GM12801 (cell line): Measurements from ENCODE around the gene BIK.

ENCODE experiments used
- TF ChIP-seq, protein P1 (sequence below): IDR thresholded peaks from one replicate; pipeline ENCODE4 v1.5.1; 2011; ENCODE audit warnings: control low read depth; ENCODE audit not compliant: insufficient read length; ENCODE audit errors: extremely low read depth

BIK gene

DNA sequence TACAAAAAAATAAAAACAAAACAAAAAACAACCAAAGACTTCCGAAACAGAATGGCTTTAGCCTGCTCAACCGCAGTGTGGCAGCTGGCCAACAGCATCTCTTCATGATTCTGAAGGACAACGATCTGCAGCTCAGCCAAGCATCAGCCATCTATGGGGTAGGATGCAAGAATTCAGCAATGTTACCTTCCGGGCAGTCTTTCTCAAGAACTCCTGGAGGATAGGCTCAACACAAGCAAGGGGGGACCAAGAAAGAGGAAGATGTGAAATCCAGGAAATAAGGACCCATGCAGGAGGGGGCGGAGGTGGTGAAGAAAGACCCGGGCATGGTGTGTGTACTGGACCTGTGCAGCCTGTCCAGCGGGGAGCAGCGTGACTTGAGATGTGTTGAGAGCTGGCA lies 37.3 kb downstream of the BIK start:
- TF ChIP-seq, protein P1, sequence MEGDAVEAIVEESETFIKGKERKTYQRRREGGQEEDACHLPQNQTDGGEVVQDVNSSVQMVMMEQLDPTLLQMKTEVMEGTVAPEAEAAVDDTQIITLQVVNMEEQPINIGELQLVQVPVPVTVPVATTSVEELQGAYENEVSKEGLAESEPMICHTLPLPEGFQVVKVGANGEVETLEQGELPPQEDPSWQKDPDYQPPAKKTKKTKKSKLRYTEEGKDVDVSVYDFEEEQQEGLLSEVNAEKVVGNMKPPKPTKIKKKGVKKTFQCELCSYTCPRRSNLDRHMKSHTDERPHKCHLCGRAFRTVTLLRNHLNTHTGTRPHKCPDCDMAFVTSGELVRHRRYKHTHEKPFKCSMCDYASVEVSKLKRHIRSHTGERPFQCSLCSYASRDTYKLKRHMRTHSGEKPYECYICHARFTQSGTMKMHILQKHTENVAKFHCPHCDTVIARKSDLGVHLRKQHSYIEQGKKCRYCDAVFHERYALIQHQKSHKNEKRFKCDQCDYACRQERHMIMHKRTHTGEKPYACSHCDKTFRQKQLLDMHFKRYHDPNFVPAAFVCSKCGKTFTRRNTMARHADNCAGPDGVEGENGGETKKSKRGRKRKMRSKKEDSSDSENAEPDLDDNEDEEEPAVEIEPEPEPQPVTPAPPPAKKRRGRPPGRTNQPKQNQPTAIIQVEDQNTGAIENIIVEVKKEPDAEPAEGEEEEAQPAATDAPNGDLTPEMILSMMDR: no peak

DNA sequence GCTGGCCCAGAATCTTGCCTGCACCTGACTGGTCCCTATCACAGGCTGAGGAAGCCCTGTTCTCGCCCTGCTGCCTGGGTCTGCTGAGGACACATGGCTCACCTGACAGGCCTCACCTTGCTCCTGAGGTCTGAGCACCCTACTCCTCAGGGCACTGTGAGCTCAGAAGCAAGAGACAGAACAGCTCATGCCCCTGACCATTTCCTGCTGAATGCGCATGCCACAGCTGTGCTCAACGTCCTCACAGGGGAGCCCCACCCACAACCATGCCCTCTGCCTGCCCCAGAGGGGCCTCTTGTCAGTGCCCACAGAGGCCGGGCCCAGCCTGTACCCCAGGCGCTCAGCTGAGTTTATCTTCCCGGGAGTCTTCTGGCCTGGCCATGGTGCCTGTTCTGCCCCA lies 38.0 kb downstream of the BIK start:
- TF ChIP-seq, protein P1: no peak

DNA sequence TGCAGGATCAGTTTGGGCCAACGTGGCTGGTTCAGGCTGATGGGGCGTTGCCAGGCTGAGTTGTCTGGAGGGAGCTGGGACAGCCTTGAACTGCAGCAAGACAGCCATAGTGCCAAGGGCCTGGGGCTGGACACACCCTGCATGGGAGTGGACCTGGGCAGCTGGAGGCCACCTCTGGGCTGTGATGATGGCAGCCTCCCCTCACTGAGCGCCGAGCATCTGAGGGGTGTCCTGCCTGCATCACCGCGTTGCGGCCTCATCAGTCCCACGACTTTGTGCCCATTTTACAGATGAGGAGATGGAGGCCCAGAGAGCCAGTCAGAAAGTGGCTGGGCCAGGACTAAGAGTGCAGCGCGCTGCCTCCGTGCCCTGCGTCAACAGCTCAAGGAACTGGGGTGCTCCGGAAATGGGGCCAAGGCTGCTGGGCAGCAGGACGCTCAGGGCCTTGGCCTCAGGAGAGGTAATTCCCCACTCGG lies 40.2 kb downstream of the BIK start:
- TF ChIP-seq, protein P1: no peak

DNA sequence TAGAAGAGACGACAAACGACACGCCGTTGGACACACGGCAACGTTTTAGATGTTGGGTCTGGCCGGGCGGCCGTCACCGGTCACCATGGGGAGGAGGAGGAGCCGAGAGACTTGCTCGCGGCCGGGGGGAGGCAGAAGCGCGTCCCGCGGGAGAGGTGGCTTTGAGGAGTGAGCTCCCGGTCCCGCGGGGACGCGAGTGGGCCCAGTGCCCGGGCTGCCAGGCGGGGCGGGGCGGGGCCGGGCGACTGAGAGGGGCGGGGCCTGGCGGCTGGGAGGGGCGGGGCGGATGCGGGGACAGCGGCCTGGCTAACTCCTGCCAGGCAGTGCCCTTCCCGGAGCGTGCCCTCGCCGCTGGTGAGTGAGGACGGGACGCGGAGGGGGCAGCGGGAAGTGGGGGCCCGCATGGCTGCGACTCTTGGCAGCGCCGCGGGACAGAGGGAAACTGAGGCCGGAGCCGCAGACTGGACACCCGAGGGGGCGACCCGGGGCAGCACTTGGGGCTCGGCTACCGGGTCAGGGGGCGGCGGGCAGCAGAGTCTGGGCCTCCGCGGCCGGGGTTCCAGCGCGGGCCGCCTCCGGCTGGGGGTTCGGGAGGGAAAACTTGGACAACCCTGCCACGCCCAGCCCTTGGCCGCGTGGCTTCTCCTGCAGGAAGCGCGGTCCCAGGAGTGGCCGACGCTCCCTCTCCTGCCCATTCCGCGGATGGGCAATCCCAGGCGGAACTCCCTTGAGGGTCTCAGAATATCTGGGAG lies 40.9 kb downstream of the BIK start, which contains the start of gene TSPO:
Gene TSPO, plus strand, starts transcription at position 309 of the 752 bp plus-strand sequence. CDS start 7,680 bp downstream, outside the sequence.
- TF ChIP-seq, protein P1: no peak

DNA sequence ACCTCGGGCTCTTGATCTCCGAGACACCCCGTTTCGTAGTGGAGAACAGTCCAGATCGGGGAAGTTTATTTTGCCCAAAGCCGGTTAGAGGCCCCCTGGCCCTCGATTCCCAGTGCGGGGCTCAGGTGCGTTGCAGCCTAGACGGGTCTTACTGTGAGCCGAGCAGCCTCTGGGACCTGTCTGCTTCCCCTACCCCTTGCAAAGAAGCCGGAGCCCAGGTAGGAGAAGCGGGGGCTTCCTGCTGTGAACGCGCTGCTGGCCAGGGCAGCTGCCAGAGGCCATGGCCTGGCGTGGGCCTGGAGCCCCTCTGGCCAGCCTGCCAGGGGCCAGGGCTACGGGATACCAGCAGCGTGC lies 41.4 kb downstream of the BIK start:
- TF ChIP-seq, protein P1: no peak

DNA sequence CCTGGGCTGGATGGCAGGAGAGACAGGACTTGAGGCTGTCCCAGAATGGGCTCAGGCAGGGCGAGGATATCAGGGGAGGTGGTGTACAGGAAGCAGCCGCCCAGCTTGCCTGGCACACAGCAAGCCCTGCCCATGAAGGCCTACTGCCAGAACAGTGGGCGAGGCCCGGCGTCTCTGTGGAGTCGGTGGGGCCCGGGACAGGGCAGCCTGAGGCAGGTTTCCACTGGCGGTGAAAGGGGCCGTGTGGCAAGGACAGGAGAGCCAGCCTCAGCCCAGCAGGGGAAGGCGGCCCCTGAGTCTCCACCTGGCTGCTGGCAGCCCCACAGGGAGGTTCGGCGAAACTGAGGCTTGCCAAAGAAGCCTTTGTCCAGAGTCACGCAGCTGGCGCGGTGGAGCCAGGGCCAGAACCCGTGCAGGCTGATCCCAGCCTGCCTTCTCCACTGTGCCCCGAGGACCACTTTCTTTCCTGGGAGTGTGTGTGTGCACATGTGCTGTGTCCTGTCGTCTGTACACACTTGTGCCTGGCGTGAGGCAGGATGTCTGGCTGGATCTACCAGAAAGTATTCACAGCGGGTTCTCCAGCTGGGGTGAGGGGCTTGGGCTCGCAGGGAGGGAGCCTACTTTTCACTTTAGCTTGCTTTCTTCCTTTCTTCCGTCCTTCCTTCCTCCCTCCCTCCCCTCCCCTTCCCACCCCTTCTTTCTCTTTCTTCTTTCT lies 42.0 kb downstream of the BIK start:
- TF ChIP-seq, protein P1: no peak

DNA sequence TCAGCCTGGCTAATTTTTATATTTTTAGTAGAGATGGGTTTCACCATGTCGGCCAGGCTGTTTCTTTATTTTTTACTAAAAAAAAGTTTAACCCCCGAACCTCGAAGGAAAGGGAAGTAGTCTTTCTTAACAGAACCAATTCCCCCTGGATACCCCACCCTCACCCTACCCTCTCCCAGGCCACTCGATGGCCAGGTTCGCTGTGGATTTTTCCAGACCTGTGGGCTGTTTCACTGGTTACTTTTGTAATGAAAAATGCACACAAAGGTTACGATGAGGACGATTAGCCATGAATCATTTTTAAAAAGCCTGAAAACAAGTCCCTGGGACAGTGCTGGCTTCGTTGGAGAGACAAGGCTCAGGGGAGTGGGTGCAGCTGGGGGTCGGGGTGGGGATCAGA lies 43.3 kb downstream of the BIK start:
- TF ChIP-seq, protein P1: no peak
